IMR-90 (cell line): Measurements from ENCODE around the gene MYBPH. TPM values are rescaled to one million over a fixed set of nuclear protein-coding genes. Genes with fewer than 3 reads are reported as not detected.

ENCODE experiments used
- ATAC-seq: fragments of 200-7000 bp; cut with Tn5 transposase; 2 replicates; pipeline ENCODE4 v1.9.1; 2020; ENCODE audit warnings: low read depth, mild to moderate bottlenecking, moderate library complexity
- BruUV-seq: library from RNA; stranded (reverse); fragments of 400-500 nt; replicated peaks from 2 replicates; lab custom pipeline; 2021; lab: Mats Ljungman, UMichigan
- CTCF ChIA-PET: fragments of 300-600 bp; formaldehyde crosslinking; extraction: SDS; loops from one replicate; lab custom pipeline; 2021; ENCODE audit warnings: antibody characterized with exemption; lab: Yijun Ruan, JAX
- POLR2A ChIA-PET: fragments of 300-600 bp; sonication (Branson Sonifier 250); formaldehyde crosslinking; loops from one replicate; lab custom pipeline; 2022; ENCODE audit warnings: antibody characterized with exemption; ENCODE audit not compliant: unreplicated experiment; lab: Charles Lee
- DNase-seq: peaks from one replicate; pipeline ENCODE4 v3.0.0; 2013
- H2AFZ ChIP-seq: replicated peaks from 2 replicates; pipeline ENCODE3; 2013; ENCODE audit warnings: low read length, mild to moderate bottlenecking; ENCODE audit not compliant: poor library complexity
- H2AK5ac ChIP-seq: 2 replicates; pipeline ENCODE4 v1.6.1; 2013; ENCODE audit warnings: low read depth, low read length, inconsistent platforms
- H2AK9ac ChIP-seq: replicated peaks from 2 replicates; pipeline ENCODE3; 2013; ENCODE audit warnings: mild to moderate bottlenecking, low read depth, low read length, moderate library complexity; ENCODE audit not compliant: poor library complexity
- H2BK120ac ChIP-seq: 2 replicates; pipeline ENCODE4 v1.6.1; 2013; ENCODE audit warnings: low read depth, low read length, inconsistent platforms
- H2BK15ac ChIP-seq: 3 replicates; pipeline ENCODE4 v1.6.1; 2013; ENCODE audit warnings: low read depth, low read length, inconsistent platforms
- H2BK20ac ChIP-seq: 2 replicates; pipeline ENCODE4 v1.6.1; 2013; ENCODE audit warnings: low read depth, mild to moderate bottlenecking, inconsistent platforms, low read length, moderate library complexity
- H2BK5ac ChIP-seq: 2 replicates; pipeline ENCODE4 v1.6.1; 2013; ENCODE audit warnings: mild to moderate bottlenecking, low read depth, low read length, inconsistent platforms; ENCODE audit not compliant: poor library complexity, severe bottlenecking
- H3K14ac ChIP-seq: replicated peaks from 2 replicates; pipeline ENCODE4 v1.6.1; 2013; ENCODE audit warnings: low read depth, low read length, inconsistent platforms
- H3K18ac ChIP-seq: 2 replicates; pipeline ENCODE4 v1.6.1; 2013; ENCODE audit warnings: low read depth, low read length, control low read depth
- H3K23ac ChIP-seq: 2 replicates; pipeline ENCODE4 v1.6.1; 2013; ENCODE audit warnings: low read depth, low read length, inconsistent platforms
- H3K27ac ChIP-seq: 2 replicates; pipeline ENCODE4 v1.5.1; 2013; ENCODE audit warnings: mild to moderate bottlenecking, control low read depth, low read length; ENCODE audit not compliant: insufficient read depth
- H3K27me3 ChIP-seq: 2 replicates; pipeline ENCODE4 v1.6.1; 2013; ENCODE audit warnings: low read length; ENCODE audit not compliant: control insufficient read depth, insufficient read depth
- H3K36me3 ChIP-seq: 2 replicates; pipeline ENCODE4 v1.6.1; 2013; ENCODE audit warnings: low read length, mixed read lengths; ENCODE audit not compliant: control insufficient read depth, insufficient read depth
- H3K4ac ChIP-seq: 2 replicates; pipeline ENCODE4 v1.6.1; 2013; ENCODE audit warnings: low read depth, low read length, inconsistent platforms
- H3K4me1 ChIP-seq: 2 replicates; pipeline ENCODE4 v1.6.1; 2013; ENCODE audit warnings: low read length, mixed read lengths; ENCODE audit not compliant: control insufficient read depth, insufficient read depth
- H3K4me2 ChIP-seq: 2 replicates; pipeline ENCODE4 v1.6.1; 2013; ENCODE audit warnings: low read depth, mild to moderate bottlenecking, control low read depth, low read length, moderate library complexity
- H3K4me3 ChIP-seq: 2 replicates; pipeline ENCODE4 v1.5.1; 2013; ENCODE audit warnings: low read depth, mild to moderate bottlenecking, control low read depth, low read length, moderate library complexity; ENCODE audit not compliant: insufficient read depth
- H3K56ac ChIP-seq: 2 replicates; pipeline ENCODE4 v1.6.1; 2013; ENCODE audit warnings: low read length, inconsistent platforms; ENCODE audit not compliant: insufficient read depth; ENCODE audit errors: extremely low read depth
- H3K79me1 ChIP-seq, 2 experiments: 2 replicates each; pipeline ENCODE4 v1.6.1; 2013; ENCODE audit warnings: low read length in 2 of 2, inconsistent platforms in 1 of 2, low read depth in 1 of 2
- H3K9ac ChIP-seq: 2 replicates; pipeline ENCODE4 v1.6.1; 2013; ENCODE audit warnings: low read depth, low read length, control low read depth
- H3K9me1 ChIP-seq: 2 replicates; pipeline ENCODE4 v1.6.1; 2013; ENCODE audit warnings: low read length, inconsistent platforms; ENCODE audit not compliant: insufficient read depth
- H3K9me3 ChIP-seq: 2 replicates; pipeline ENCODE4 v1.6.1; 2013; ENCODE audit warnings: low read length; ENCODE audit not compliant: control insufficient read depth, insufficient read depth
- H4K20me1 ChIP-seq: 2 replicates; pipeline ENCODE4 v1.6.1; 2013; ENCODE audit warnings: low read length, inconsistent platforms; ENCODE audit not compliant: insufficient read depth
- H4K5ac ChIP-seq: 2 replicates; pipeline ENCODE4 v1.6.1; 2013; ENCODE audit warnings: mild to moderate bottlenecking, low read depth, low read length, control low read depth
- H4K8ac ChIP-seq, 2 experiments: 2 replicates each; pipeline ENCODE4 v1.6.1; 2013; ENCODE audit warnings: low read depth in 2 of 2, low read length in 2 of 2, control low read depth in 1 of 2, inconsistent platforms in 1 of 2
- H4K91ac ChIP-seq: 2 replicates; pipeline ENCODE4 v1.6.1; 2013; ENCODE audit warnings: low read depth, low read length, inconsistent platforms; ENCODE audit not compliant: insufficient read depth
- BHLHE40 ChIP-seq: fragments of 150-350 bp; IDR thresholded peaks from 2 replicates; pipeline ENCODE4 v1.6.1; 2016; ENCODE audit warnings: mild to moderate bottlenecking, low read depth, low read length
- CEBPB ChIP-seq: IDR thresholded peaks from 2 replicates; pipeline ENCODE4 v1.6.1; 2012; ENCODE audit warnings: low read depth, low read length, improper control_type of control experiment
- ELK1 ChIP-seq: fragments of 150-350 bp; IDR thresholded peaks from 2 replicates; pipeline ENCODE4 v1.6.1; 2016; ENCODE audit warnings: low read depth, mild to moderate bottlenecking, low read length, moderate library complexity, borderline replicate concordance
- MAFK ChIP-seq: IDR thresholded peaks from 2 replicates; pipeline ENCODE4 v1.6.1; 2012; ENCODE audit warnings: low read depth, low read length, improper control_type of control experiment
- RAD21 ChIP-seq: IDR thresholded peaks from 2 replicates; pipeline ENCODE4 v1.6.1; 2012; ENCODE audit warnings: low read length, improper control_type of control experiment
- WGBS, 2 experiments: methylation state at CpG; one replicate each; pipeline versions ENCODE4 v1.1.5 to v1.1.7; 2013; ENCODE audit warnings: missing lambda C conversion rate in 2 of 2; ENCODE audit not compliant: insufficient read length in 1 of 2; ENCODE audit errors: extremely low coverage in 2 of 2; 5-methylcytosine and 5-hydroxymethylcytosine counted together
- dilution Hi-C: fragments of 300-500 bp; cut with HindIII; formaldehyde crosslinking; loops from one replicate; pipeline ENCODE4 v1.14.3; 2018; ENCODE audit warnings: low sequenced_read_pairs; ENCODE audit not compliant: unreplicated experiment
- in situ Hi-C: fragments of 300-500 bp; cut with MboI; formaldehyde crosslinking; loops from 3 replicates; pipeline ENCODE4 v1.14.3; 2019; ENCODE audit warnings: low sequenced_read_pairs, inconsistent platforms, mixed read lengths
- intact Hi-C: fragments of 100-400 bp; cut with micrococcal nuclease; formaldehyde crosslinking; loops from 2 replicates; pipeline ENCODE4 v1.10.0; 2022
- polyA plus RNA-seq, 3 experiments: library from polyadenylated mRNA; depleted of rRNA; stranded (reverse); fragments of >200 nt; gene quantifications; 2 replicates each; pipeline ENCODE4 v1.2.3, GENCODE V29; 2012; ENCODE audit warnings: low replicate concordance in 1 of 3
- total RNA-seq: library from RNA; depleted of rRNA; stranded (reverse); fragments of >200 nt; gene quantifications from 2 replicates; pipeline ENCODE4 v1.2.3, GENCODE V29; 2012

MYBPH gene
- total and polyA plus RNA-seq, 2 of the 4 experiments (the other 2 are of a cell fraction) = not detected

GRCh38 chr1:203217139-203217655, 41.6 kb upstream of the MYBPH start:
- DNase-seq = no peak
- Histone ChIP-seq H3K23ac (no peak overlapping the region), H2BK5ac (no peak overlapping the region), H2BK15ac (no peak overlapping the region), H4K8ac (no peak overlapping the region), H3K9ac (no peak overlapping the region), H3K4me3 (no peak overlapping the region), H2BK120ac (no peak overlapping the region), H4K20me1 (no peaks in the 10 kb centered on the region; the same call in 1 of the 2 replicates), H4K5ac (no peak overlapping the region), H4K91ac (no peak overlapping the region), H2AK9ac (no peak overlapping the region), H3K4ac (no peak overlapping the region), H3K18ac (no peak overlapping the region), H3K27ac (no peak overlapping the region), H3K14ac (no peak overlapping the region), H3K9me3 (no peaks in the 10 kb centered on the region), H3K27me3 (peaks cover 48% of the 10 kb centered on the region), H2BK20ac (no peak overlapping the region), H3K79me1 (no peaks in the 10 kb centered on the region), H3K36me3 (no peaks in the 10 kb centered on the region), H3K56ac (no peak overlapping the region), H2AK5ac (no peak overlapping the region), H3K4me2 (no peak overlapping the region), H3K4me1 (no peaks in the 10 kb centered on the region), H2AFZ (no peak overlapping the region), H3K9me1 (no peaks in the 10 kb centered on the region)
- ATAC-seq = no peak
- CTCF ChIA-PET = interaction anchor here (1.5 to 3.6 kb wide), 6 partner anchors 11 to 178 kb away, joined by 4 to 49 read pairs (median 8); partner anchors contain the start of gene ADORA1
- intact Hi-C loops = no loop called here
- WGBS, 2 experiments = 42% methylated on average over 2 of the region's 6 CpGs; no CpG with 5 or more reads in 1 of the 2 experiments
- POLR2A ChIA-PET = no interaction called here
- BruUV-seq = no TSS peak
- no peak for TF ChIP-seq CEBPB
- no peak for TF ChIP-seq RAD21
- TF ChIP-seq BHLHE40 = no peak
- TF ChIP-seq ELK1 = no peak
- no peak for TF ChIP-seq MAFK
- in situ Hi-C loops = loop anchor here (5.0 kb wide), 1 partner anchor 180 kb away; no protein-coding TSS in a partner anchor
- dilution Hi-C loops = no loop called here
